GM21737 (cell line): Measurements from ENCODE around the gene ZNF253.
"Not testable (repeated sequence)": the region's sequence is repeated elsewhere in the genome, so short reads cannot be mapped to it uniquely, and the experiment has no call there.

ENCODE experiments used
- ATAC-seq: cut with Tn5 transposase; IDR thresholded peaks from one replicate; pipeline ENCODE4 v1.9.1; 2021; ENCODE audit warnings: mild to moderate bottlenecking, moderate library complexity; ENCODE audit not compliant: unreplicated experiment

Gene ZNF253

DNA sequence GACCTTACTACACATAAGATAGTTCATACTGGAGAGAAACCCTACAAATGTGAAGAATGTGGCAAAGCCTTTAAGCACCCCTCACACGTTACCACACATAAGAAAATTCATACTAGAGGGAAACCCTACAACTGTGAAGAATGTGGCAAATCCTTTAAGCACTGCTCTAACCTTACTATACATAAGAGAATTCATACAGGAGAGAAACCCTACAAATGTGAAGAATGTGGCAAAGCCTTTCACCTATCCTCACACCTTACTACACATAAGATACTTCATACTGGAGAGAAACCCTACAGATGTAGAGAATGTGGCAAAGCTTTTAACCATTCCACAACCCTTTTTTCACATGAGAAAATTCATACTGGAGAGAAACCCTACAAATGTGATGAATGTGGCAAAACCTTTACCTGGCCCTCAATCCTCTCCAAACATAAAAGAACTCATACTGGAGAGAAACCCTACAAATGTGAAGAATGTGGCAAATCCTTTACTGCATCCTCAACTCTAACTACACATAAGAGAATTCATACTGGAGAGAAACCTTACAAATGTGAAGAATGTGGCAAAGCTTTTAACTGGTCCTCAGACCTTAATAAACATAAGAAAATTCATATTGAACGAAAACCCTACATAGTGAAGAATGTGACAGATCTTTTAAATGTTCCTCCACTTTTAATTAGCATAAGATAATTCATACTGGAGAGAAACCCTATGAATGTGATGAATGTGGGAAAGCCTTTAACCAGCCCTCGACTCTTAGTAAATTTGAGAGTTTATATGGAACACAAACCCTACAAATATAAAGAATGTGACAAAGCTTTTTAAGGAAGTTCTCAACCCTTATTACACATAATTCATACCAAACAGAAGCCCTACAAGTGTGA is 26.6 kb downstream of the ZNF253 start:
- not testable (repeated sequence) for ATAC-seq

DNA sequence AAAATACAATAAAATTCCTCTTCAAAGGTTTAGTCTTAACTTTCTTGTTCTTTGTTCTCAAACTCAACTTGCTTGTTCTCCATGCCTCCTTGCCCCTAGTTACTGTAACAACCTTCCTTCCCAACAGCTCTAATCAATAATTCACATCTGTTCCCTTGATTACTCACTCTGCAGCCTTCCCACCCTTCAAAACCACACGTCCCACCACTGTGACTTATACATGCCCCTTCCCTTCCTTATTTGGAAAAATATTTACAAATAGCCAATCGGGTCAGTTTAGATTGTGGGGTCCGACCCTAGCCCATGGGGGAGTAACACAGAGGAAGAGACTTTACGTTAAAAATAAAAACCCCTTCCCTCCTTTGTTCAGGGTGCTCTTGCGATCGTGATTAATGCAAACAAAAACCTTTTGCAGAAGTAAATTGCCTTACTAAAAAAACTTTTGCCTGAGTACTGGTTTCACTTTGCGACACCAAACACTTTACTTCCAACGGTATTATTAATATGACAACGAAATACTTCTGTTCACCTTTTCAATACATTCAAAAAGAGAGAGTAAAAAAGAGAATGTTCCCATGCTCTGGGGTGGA is 34.6 kb downstream of the ZNF253 start:
- ATAC-seq = no peak

DNA sequence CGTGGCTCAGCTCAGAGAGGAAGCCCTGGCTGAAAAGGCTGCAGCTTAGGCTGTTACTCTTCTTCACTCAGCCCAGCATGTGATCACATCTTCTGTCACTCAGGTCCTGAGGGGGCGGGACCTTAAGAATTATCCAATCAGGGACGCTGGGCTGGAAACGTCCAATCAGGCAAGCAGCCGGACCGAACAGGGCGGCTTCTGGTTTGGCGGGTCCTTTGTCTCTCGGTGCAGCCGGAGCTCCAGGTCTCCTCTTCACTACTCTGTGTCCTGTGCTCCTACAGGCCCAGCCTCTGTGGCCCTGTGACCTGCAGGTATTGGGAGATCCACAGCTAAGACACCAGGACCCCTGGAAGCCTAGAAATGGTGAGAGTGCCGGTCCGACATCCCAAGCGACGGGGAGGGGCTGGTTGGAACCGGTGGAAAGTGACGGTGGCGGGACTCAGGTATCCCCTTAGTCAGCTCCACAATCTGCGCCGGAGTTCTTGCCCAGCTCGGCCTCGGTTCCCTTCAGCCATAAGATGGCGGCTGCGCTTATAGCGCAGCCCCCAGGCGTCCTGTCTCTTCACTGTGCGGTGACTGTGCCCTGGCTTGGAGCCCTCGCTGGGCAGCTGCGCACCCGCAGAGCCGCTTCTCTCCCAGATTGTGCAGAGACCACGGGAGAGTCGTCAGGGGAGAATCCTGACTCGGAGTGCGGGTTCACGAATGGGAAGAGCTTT is 35.2 kb downstream of the ZNF253 start, which contains the start of gene ZNF93:
Gene ZNF93 (plus strand): TSS at position 218 of the 716 bp plus-strand sequence. CDS start 143 bp downstream, at position 361.
- peak; percentile 91 for ATAC-seq

DNA sequence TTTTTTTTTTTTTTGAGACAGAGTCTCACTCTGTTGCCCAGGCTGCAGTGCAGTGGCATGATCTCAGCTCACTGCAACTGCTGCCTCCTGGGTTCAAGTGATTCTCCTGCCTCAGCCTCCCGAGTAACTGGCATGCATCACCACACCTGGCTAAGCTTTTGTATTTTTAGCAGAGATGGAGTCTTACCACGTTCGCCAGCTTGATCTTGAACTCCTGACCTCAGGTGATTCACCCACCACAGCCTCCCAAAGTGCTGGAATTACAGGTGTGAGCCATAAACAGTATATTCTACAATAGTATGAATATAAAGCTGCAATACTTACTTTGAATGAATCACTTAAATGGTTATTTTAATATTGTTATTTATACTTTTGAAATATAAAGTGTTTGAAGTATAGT is 41.9 kb downstream of the ZNF253 start:
- not testable (repeated sequence) for ATAC-seq

DNA sequence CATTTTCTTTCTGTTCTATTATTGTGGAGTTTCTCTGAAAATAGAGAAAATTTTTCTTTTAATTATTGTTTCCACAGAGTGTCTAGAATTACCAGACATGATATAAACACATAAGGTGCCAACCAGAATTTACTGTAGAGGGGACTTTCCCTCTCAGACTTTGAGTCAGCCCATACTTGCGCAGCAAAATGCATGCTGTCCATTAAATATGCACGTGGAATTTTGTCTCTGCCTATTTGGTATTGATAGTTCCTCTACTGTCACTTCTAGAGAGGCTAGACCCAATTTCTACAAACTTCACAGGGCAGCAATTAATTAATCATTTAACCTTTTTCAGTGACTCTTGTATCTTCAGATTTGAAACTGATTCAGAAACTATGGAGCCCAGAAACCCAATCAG is 44.0 kb downstream of the ZNF253 start:
- ATAC-seq = no peak

DNA sequence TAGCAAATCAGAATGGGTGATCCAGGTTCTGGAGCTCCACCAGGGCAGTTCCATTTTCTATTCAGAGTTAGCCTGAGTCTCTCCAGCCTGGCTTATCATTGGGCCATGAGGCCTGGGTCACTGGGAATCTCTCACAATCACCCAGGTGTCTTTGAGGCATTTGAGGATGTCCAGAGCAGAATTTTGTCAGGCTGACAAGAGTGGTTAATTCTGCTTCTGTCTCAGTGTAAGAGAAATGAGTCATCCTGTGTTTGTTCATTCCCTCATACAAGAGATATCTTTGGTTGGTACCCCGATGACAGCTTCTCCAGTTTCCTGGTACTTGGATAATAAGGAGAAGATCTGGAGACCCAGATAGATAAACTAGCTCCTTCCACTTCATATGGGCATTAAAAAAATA is 45.5 kb downstream of the ZNF253 start:
- ATAC-seq = no peak

DNA sequence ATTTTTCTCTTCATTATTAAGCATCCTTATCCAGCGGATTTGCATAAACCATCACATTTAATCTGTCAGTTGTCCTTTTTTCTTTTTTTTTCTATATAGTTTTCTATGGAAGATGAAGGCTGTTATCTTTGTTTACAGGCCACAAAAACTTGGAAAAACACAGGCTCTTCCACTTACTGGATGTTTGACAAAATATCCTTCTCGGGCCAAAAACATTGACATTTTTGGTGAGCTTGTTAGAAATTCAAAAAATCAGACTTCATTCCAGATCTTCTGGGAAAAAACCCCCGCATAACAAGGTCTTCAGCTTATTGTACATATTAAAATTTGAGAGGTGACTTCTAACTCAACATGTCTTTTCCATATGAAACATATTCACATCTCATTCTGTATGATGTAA is 48.9 kb downstream of the ZNF253 start:
- no peak for ATAC-seq

DNA sequence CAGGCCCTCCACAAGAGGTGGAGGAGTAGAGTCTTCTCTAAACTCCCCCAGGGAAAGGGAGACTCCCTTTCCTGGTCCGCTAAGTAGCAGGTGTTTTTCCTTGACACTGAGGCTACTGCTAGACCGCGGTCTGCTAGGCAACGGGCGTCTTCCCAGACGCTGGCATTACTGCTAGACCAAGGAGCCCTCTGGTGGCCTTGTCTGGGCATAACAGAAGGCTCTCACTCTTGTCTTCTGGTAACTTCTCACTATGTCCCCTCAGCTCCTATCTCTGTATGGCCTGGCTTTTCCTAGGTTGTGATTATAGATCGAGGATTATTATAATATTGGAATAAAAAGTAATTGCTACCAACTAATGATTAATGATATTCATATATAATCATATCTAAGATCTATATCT is 64.7 kb downstream of the ZNF253 start:
- ATAC-seq = not testable (repeated sequence)

DNA sequence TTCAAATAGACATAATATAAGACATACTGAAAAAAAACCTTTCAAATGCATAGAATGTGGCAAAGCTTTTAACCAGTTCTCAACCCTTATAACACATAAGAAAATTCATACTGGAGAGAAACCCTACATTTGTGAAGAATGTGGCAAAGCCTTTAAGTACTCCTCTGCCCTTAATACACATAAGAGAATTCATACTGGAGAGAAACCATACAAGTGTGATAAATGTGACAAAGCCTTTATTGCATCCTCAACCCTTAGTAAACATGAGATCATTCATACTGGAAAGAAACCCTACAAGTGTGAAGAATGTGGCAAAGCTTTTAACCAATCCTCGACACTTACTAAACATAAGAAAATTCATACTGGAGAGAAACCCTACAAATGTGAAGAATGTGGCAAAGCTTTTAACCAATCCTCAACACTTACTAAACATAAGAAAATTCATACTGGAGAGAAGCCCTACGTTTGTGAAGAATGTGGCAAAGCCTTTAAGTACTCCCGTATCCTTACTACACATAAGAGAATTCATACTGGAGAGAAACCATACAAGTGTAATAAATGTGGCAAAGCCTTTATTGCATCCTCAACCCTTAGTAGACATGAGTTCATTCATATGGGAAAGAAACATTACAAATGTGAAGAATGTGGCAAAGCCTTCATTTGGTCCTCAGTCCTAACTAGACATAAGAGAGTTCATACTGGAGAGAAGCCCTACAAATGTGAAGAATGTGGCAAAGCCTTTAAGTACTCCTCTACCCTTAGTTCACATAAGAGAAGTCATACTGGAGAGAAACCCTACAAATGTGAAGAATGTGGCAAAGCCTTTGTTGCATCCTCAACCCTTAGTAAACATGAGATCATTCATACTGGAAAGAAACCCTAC is 68.0 kb downstream of the ZNF253 start:
- not testable (repeated sequence) for ATAC-seq

DNA sequence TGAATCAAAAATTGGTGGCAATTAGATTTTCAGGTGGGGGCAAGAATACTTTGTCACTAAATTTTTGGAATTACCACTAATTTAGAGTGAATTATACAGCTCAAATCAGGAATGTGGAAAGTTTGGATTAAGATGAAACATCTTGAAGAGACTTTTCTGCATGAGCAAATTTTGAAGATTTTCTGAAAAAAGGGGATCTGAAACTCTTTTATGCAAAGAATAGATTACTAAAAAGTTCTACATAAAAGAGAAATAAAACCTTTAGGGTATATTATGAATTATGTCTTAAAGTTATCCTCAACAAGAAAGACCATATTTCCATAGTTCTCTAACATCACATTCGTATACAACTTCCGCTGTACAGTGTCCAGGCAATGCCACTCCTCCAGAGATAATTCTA is 71.7 kb downstream of the ZNF253 start:
- ATAC-seq = no peak

DNA sequence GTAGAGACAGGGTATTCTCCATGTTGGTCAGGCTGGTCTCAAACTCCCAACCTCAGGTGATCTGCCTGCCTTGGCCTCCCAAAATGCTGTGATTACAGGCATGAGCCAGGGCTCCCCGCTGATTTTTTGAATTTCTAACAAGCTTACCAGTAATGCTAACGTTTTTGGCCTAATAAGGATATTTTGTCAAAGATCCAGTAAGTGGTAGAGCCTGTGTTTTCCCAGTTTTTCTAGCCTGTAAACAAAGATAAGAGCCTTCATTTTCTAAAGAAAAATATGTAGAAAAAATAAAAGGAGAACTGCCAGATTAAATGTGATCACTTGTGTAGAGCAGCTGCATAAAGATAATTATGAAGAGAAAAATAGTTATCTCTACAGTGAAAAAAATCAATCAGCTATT is 72.8 kb downstream of the ZNF253 start:
- no peak for ATAC-seq

DNA sequence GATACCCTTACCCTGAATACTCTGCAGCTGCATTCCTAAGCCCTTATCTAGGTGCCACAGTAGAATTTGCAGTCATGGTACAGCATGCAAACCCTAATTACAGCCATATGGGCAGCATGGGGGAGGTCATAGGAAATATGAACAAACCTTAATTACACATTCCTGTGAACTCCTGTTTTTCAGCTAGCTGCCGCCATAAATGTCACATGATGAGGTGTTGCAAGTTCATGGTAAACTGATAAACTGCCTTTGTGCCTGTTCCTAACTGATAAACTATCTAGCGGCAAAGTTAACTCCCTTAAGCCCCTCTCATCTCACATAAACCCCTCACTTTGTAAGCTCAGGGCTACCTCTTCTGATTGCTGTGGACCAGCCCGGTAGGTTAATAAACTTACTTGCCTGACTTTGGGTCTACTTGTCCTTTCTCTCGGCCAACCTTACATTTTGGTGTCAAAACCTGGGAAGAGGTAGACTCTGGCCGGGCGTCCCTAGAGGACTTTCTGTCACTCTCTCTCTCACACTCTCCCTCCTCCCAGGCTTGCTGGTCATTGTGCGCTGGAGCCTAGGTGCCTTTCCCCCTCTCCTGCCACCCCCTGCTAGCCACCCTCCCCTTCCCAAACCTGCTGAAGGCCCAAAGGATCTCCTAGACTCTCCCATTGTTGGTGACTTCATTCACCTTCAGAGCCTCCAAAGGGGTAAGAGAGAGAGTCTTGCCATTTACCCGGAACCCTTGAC is 78.3 kb downstream of the ZNF253 start:
- no peak for ATAC-seq
